Measurements from ENCODE around the gene REST. TPM values are rescaled to one million over a fixed set of nuclear protein-coding genes. Genes with fewer than 3 reads are reported as not detected.

Gene REST
- total and polyA plus RNA-seq, 11 donors = 4.4 to 41.6 (median 26.8) TPM

GRCh38 chr4:56906489-56907393 lies 959 bp upstream of the REST start:
- no peaks in the 10 kb centered on the region for H3K27me3 ChIP-seq
- intact Hi-C loops (cut with DNase I) = loop anchor here in 6 of 10 donors (5.0 kb wide), 1 partner anchor 71 kb away; the partner anchor contains the start of genes NOA1 (in 6 of the 6) and POLR2B (in 6 of the 6)
- H3K9me3 ChIP-seq = no peaks in the 10 kb centered on the region
- H3K27ac ChIP-seq = peak overlapping the region in 5 of 12 donors; percentile 37 to 97 (median 92)
- WGBS, 4 donors = 26 to 35% (median 28%) methylated on average over 19 of the region's 19 CpGs
- TF ChIP-seq CTCF (IDR thresholded peaks at IDR 0.05) (no peak), POLR2A (IDR thresholded peaks at IDR 0.05) (no peak)
- H3K36me3 ChIP-seq = peaks cover 0 to 7% (median 0%) of the 10 kb centered on the region in 9 donors
- DNase-seq (no peak), ATAC-seq (no peak)
- peaks cover 3 to 36% (median 23%) of the 10 kb centered on the region in 12 donors for H3K4me1 ChIP-seq
- H3K4me3 ChIP-seq = peak overlapping the region in 10 of 12 donors; percentile 34 to 99 (median 97)

- WGBS, 4 donors = 1% methylated on average over 28 to 110 of the region's 110 CpGs; no CpG with 5 or more reads in 1 of the 4 donors
- no peaks in the 10 kb centered on the region for H3K27me3 ChIP-seq
- DNase-seq (peak; percentile 68 to 82 (median 76)), ATAC-seq (peak; percentile 42 to 79 (median 75))
- peak overlapping the region; percentile 73 to 97 (median 94) for H3K27ac ChIP-seq
- intact Hi-C loops (cut with DNase I) = loop anchor here in 7 of 10 donors (2.0 to 5.0 kb wide), 2 partner anchors 68 to 69 kb away; partner anchors contain the start of genes NOA1 (in 7 of the 7) and POLR2B (in 6 of the 7)
- no peak for TF ChIP-seq POLR2A (IDR thresholded peaks at IDR 0.05)
- peak in 3 of 12 donors; percentile 11 to 16 (median 15) for TF ChIP-seq CTCF (IDR thresholded peaks at IDR 0.05)
- no peaks in the 10 kb centered on the region for H3K9me3 ChIP-seq
- H3K36me3 ChIP-seq = peaks cover 0 to 16% (median 3%) of the 10 kb centered on the region in 9 donors
- H3K4me1 ChIP-seq = peaks cover 5 to 51% (median 37%) of the 10 kb centered on the region in 12 donors
- H3K4me3 ChIP-seq = peak overlapping the region; percentile 80 to 99 (median 97)
Observed at GRCh38 chr4:56908206-56909085, 746 bp downstream of the REST start.

GRCh38 chr4:56909086-56909894 lies 1.6 kb downstream of the REST start:
- peak; percentile 11 to 35 (median 12) for ATAC-seq
- peaks cover 5 to 60% (median 40%) of the 10 kb centered on the region in 12 donors for H3K4me1 ChIP-seq
- intact Hi-C loops (cut with DNase I) = loop anchor here in 7 of 10 donors (2.0 to 5.0 kb wide), 2 partner anchors 68 kb away; partner anchors contain the start of genes NOA1 (in 7 of the 7) and POLR2B (in 6 of the 7)
- 1 to 3% (median 2%) methylated on average over 30 to 41 of the region's 41 CpGs for WGBS, 4 donors
- peak overlapping the region; percentile 73 to 97 (median 94) for H3K27ac ChIP-seq
- H3K36me3 ChIP-seq = peaks cover 0 to 24% (median 7%) of the 10 kb centered on the region in 9 donors
- no peaks in the 10 kb centered on the region for H3K27me3 ChIP-seq
- DNase-seq = peak; percentile 40 to 77 (median 54)
- H3K9me3 ChIP-seq = no peaks in the 10 kb centered on the region
- TF ChIP-seq POLR2A (IDR thresholded peaks at IDR 0.05) (no peak), CTCF (IDR thresholded peaks at IDR 0.05) (peak in 1 of 12 donors; percentile 5)
- H3K4me3 ChIP-seq = peak overlapping the region; percentile 80 to 99 (median 97)

Data from heart left ventricle (tissue), 16 donors.